Measurements from ENCODE around the gene HSBP1L1. TPM values are rescaled to one million over a fixed set of nuclear protein-coding genes. Genes with fewer than 3 reads are reported as not detected.
"Not testable (repeated sequence)": the region's sequence is repeated elsewhere in the genome, so short reads cannot be mapped to it uniquely, and the experiment has no call there.

The HSBP1L1 gene
- total RNA-seq, 2 donors from 2014 or later = 3.9 to 5.9 TPM

DNA sequence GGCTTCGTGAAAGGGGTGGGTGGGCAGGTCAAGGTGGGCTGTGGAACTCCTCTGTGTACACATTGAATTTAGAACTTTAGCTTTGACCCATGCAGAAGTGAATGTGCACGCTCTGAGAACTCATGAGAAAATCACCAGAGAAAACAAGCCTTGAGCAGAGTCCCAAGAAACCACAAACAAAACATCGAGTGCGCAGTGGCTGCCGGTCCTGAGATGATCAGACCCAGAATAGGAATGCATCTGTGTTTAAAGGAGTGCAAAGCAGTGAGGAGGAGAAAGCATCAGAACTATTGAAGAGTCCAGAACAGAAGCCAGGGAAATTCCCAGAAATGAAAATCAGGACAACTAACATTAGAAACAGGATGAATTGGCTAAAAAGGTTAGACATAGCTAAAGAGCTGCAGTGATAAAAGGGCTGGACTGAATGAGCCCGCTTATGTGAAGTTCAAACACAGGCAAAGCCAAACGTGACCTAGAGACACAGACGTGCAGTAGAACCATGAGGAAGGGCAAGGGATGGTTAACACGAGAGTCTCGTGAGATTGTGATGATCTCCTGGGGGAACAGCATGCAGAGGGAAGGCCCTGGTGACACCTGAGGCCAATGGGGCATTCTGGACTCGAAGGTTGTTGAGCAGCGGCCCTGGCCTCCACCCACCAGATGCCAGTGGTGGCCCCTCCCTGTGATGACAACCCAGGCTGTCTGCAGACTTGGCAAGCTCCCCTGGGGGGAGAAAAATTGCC is 40.3 kb downstream of the HSBP1L1 start:
- DNase-seq (ENCODE audit: low spot score) = no peak
- intact Hi-C loops (cut with DNase I) = no loop called here

DNA sequence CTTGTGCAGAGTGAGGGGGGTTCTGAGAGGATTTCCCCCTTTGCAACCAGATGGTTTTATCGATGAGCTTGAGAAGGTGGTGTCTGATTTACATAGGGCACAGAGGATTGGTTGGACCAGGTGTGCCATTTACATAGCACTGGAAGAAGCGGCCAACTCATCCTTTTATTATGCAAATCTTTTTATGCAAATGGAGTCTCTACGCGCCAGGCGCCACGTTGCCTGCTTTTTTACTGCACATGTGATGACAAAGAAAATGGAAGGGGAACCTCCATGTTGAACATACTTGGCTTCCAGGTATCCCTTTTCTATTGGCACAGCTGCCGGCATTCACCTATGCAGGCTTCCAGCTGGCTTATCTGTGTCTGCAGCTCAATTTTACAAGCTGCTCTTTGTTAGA is 42.3 kb downstream of the HSBP1L1 start:
- no peak for DNase-seq (ENCODE audit: low spot score)
- intact Hi-C loops (cut with DNase I) = no loop called here

DNA sequence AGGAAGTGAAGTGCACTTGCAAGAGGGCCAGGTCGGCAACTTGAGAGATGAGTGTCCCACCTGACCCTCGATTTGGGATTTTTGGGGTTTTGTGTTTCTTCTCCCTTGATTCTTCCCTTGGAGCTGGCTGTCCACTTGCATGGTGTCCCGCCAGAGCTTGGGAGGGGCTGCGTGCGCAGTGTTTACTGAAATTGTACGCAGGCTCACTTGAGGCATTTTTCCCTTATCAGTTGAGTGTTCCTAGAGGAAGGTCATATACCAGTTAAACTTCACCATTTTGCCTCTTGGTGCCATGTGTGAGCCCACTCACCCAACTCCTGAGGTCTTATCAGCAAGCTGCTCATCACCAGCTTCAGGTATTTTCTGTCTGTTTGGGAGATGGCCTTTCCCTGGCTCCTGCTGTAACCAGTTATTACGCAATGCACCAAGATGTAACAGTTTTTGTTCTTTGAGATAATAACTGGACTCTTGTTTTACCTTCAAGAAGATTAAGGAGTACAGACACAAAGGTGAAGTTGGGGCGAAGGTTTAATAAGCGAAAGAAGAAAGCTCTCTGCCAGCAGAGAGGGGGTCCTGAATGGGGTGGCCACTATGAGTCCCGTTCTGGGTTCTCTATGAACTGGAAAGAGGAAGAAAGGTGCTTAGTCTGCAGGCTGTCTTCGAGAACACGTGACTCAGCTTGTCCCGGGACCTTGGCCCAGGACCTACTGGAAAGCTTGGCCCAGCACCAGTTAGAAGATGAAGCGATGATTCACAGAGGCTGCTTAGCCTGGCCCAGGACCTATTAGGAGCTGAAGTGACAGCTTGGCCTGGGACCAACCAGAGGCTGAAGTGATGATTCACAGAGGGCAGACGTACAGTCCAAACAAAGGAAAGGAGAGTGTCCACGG is 45.5 kb downstream of the HSBP1L1 start:
- intact Hi-C loops (cut with DNase I) = no loop called here
- peak; percentile 94 for DNase-seq (ENCODE audit: low spot score)

DNA sequence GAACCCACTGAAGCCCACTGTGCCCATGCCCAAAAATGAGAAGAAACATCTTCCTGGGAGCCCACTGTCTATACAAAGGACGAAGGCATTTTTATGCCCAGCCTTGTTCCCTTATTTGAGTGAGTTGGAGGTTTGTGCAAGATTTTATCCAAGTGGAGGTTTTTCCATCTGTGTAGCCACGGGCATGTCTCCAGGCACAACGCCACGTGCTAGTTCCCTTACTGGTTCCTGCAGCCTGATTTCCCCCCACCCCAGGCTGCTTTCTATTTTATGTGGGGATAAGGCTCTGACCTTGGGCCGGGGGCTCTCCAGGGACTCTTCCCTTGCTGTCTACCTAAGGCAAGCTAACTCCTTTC is 46.1 kb downstream of the HSBP1L1 start:
- intact Hi-C loops (cut with DNase I) = no loop called here
- no peak for DNase-seq (ENCODE audit: low spot score)

DNA sequence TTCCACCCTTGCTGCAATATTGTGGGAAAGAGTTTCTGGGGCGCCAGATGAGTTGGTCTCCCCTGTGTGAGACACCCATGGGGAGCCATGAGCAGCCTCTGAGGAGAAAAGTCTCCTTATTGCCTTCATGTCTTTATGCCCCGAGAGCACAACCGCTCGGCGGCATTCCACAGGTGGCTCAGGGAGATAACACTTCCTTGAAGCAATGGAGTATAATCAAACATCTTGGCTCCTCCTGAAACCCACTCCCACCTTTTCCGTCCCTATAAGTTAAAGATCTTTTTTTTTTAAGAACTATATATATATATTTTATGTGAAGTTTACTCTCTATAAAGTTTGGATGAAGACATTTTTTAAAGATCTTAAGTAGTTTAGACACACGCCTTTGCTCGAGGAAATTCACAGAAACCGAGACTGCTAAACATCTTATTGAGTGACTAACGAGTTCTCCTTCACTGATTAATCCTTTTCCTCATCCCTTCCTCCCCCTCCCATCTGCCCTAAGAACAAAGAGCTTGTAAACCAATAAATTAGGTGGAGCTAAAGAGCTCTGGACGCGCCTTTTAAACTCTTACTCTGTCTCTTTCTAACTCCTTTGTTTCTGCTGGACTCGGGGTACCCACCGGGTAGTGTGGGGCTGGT is 47.2 kb downstream of the HSBP1L1 start:
- DNase-seq (ENCODE audit: low spot score); intact Hi-C loops (cut with DNase I): not testable (repeated sequence)

DNA sequence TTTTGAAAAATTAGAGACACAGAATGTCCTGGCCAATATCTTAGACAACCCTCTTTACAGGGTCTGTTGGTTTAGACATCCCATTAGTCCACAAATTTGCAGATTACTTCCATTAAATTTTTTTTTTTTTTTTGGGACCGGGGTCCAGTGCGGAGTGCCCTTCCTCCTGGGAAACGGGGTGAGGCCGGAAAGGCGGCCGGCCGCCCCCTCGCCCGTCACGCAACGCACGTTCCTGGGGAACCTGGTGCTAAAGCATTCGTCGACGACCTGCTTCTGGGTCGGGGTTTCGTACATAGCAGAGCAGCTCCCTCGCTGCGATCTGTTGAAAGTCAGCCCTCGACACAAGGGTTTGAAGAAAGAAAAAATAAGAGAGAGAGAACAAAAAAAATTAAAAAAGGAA is 48.3 kb downstream of the HSBP1L1 start:
- intact Hi-C loops (cut with DNase I) = no loop called here
- no peak for DNase-seq (ENCODE audit: low spot score)

Other genes starting within 250 kb of the HSBP1L1 start
- under 1 TPM; 0.38 to 0.56 TPM for gene KCNG2, start 166.7 kb upstream of the HSBP1L1 start, total RNA-seq
- 10 to 100 TPM; 32.0 to 36.8 TPM for gene SLC66A2, start 13.0 kb upstream of the HSBP1L1 start, total RNA-seq
- 10 to 100 TPM; 65.8 to 79.0 TPM for gene TXNL4A, start 23.9 kb downstream of the HSBP1L1 start, total RNA-seq
- gene RBFA, start 69.8 kb downstream of the HSBP1L1 start, total RNA-seq = 10 to 100 TPM; 15.8 to 17.4 TPM
- gene ADNP2, start 144.6 kb downstream of the HSBP1L1 start, total RNA-seq = 10 to 100 TPM; 15.3 to 19.6 TPM